GM23248 (cell line): ENCODE measurements around the gene KBTBD8.

Experiments used
- EZH2 ChIP-seq: fragments of 200-600 bp; sonication (generic); IDR thresholded peaks from 2 replicates; pipeline ENCODE4 v1.6.1; 2018; ENCODE audit warnings: antibody characterized with exemption, mild to moderate bottlenecking; ENCODE audit not compliant: insufficient read depth, poor library complexity, severe bottlenecking
- EZH2phosphoT487 ChIP-seq: fragments of 200-600 bp; sonication (generic); IDR thresholded peaks from 2 replicates; pipeline ENCODE4 v1.6.1; 2018; ENCODE audit warnings: antibody characterized with exemption, moderate library complexity, mild to moderate bottlenecking, low read depth; ENCODE audit not compliant: insufficient read depth

- TF ChIP-seq EZH2phosphoT487 (no peak), EZH2 (no peak)
Observed at GRCh38 chr3:67009716-67010115, 11.6 kb downstream of the KBTBD8 start.
